Measurements from ENCODE around the gene GTPBP6.

DNA sequence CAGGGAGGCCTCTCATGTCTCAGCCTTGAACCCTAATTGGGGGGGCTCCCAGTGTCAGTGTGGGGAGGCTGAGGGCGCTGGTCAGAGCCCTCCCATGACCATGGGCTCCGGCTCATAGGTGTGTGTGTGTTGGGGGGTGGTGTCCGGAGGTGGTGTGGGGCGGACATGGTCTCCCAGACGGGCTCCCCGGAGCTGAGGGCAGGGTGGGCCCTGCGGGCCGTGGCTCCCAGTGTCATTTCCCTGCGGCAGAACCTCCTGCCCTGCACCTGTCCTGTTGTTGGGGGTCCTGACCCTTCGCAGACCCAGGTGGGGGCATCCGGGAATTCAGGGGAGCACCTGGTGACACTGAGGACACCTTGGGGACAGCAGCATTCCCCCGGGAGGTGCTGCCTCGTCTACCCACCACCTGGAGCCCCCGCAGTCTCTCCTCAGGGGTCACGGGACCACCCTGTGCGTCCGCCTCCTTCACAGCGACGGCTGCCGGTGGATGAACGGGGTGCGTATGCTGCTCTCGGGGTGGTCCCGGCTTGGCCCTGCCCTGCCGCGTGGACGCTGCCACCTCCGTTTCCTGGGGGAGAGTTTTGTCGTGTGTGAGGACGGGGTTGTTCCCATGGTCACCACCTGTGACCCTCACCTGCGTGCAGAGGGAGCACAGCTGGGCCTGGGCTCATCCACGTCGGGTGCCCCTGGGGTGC is 14.5 kb upstream of the GTPBP6 start:
- TF ChIP-seq POLR2A (IDR thresholded peaks at IDR 0.05) (no peak), POLR2AphosphoS5 (IDR thresholded peaks at IDR 0.05) (no peak)
- TF ChIP-seq, protein P1, sequence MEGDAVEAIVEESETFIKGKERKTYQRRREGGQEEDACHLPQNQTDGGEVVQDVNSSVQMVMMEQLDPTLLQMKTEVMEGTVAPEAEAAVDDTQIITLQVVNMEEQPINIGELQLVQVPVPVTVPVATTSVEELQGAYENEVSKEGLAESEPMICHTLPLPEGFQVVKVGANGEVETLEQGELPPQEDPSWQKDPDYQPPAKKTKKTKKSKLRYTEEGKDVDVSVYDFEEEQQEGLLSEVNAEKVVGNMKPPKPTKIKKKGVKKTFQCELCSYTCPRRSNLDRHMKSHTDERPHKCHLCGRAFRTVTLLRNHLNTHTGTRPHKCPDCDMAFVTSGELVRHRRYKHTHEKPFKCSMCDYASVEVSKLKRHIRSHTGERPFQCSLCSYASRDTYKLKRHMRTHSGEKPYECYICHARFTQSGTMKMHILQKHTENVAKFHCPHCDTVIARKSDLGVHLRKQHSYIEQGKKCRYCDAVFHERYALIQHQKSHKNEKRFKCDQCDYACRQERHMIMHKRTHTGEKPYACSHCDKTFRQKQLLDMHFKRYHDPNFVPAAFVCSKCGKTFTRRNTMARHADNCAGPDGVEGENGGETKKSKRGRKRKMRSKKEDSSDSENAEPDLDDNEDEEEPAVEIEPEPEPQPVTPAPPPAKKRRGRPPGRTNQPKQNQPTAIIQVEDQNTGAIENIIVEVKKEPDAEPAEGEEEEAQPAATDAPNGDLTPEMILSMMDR (IDR thresholded peaks at IDR 0.05), result no peak
